Stimulated activated CD8-positive, alpha-beta memory T cell treated with anti-CD3 and anti-CD28 coated beads, Interleukin-2, amount 100 ng/mL, for 48 hours (primary cell): ENCODE results near the gene LIPM.

Experiments used
- DNase-seq, 2 donors: peaks; one replicate each; pipeline ENCODE4 v3.0.0-alpha.2; 2020; ENCODE audit warnings: low read depth in 2 of 2

Gene LIPM, protein sequence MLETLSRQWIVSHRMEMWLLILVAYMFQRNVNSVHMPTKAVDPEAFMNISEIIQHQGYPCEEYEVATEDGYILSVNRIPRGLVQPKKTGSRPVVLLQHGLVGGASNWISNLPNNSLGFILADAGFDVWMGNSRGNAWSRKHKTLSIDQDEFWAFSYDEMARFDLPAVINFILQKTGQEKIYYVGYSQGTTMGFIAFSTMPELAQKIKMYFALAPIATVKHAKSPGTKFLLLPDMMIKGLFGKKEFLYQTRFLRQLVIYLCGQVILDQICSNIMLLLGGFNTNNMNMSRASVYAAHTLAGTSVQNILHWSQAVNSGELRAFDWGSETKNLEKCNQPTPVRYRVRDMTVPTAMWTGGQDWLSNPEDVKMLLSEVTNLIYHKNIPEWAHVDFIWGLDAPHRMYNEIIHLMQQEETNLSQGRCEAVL

GRCh38 chr10:88802523-88803285 lies at the start of gene LIPM:
Gene LIPM (plus strand): TSS chr10:88802730. CDS start chr10:88802897, 167 bp downstream.
- DNase-seq: no peak

DNA sequence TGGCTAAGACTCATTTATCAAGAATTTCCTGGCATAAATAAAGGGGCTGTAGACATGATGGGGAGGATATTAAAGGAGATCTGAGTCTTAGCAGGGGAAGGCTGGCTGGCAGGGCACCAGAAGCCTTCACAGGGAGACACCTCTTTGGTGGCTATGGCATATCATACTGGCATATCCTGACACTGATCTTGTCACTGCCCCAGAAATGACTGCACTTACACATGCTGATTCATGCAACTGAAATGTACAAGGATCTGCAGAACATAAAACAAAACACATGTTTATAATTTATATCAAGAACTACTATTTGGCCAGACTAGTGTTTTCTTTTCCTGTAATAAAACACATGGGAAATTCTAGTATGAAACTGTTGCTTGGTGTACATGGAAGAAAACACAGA lies 48.2 kb upstream of the LIPM start:
- DNase-seq: no peak

GRCh38 chr10:88755753-88756152 lies 46.8 kb upstream of the LIPM start:
- no peak for DNase-seq

- DNase-seq: no peak
Observed at GRCh38 chr10:88756660-88757059, 45.9 kb upstream of the LIPM start.

DNA sequence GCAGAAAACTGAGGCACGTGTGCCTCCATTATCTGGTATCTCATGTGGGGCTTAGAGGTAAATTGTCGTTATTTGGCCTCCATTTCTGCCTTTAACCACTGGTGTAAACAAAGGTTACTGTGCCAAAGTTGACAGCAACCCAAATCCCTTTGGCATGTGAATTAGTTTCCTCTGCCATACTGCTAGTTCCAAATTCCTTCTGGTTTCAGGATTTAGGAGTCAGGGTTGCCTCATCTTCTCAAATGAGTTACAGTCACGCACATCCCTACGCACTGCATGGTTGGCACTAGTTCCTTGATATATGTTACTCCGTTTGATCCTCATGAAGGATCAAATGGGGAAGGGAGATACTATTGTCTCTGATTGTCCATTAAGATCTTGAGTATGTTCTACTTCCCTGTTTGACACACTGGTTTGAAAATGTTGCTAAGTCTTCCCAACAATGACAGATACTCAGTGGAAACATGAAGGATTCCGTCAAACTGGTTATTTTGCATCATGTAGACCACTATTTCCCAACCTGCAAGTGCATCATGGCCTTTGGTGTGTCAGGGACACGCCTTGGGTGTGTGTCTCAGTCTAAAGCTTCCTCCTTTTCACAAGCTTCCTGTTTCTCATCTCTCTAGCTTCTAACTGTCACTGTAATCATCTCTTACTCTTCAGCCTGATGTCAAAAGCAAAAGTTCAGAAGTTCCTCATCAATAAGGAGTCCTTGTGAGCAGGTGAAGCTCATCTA lies 43.0 kb upstream of the LIPM start, which contains the start of gene LIPN:
Gene LIPN (plus strand): TSS at position 655 of the 736 bp plus-strand sequence. CDS start 1,386 bp downstream, outside the sequence.
- no peak for DNase-seq

DNA sequence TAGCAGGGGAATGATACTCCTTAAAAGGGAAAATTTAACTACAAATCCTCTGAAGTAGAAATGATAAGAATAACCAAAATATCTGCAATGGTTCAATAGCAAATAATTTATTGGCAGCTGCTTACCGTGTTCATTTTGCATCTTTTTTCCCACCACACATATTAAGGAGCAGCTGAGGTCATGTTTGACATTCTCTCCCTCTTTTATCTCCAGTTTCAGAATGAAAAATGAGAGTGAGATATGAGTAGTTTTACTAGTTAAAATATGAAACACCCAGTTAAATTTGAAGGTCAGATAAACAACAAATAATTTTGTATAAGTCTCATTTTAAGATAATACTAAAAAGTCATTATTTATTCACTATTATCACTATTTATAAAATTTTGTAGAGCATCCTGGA lies 39.6 kb upstream of the LIPM start:
- DNase-seq: no peak

DNA sequence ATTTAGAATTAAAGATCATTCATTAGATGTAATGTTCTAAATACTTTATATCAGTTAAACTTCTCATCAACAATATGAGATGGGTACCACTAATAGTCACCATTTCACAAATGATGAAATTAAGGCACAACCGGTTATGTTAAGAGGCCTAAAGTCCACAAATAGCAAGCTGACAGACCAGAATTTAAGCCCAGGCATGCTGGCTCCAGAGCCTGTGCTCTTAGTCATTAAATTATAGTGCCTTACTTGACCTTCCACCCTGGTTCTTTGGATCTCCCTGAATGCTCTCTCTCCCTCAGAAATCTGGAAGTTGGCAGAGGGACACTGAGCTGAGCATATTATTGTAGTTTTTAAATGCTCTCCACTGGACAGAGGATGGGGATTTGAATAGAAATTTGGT lies 39.1 kb upstream of the LIPM start:
- DNase-seq: no peak

GRCh38 chr10:88764110-88764509 lies 38.4 kb upstream of the LIPM start:
- no peak for DNase-seq

GRCh38 chr10:88765816-88766215 lies 36.7 kb upstream of the LIPM start:
- no peak for DNase-seq

DNA sequence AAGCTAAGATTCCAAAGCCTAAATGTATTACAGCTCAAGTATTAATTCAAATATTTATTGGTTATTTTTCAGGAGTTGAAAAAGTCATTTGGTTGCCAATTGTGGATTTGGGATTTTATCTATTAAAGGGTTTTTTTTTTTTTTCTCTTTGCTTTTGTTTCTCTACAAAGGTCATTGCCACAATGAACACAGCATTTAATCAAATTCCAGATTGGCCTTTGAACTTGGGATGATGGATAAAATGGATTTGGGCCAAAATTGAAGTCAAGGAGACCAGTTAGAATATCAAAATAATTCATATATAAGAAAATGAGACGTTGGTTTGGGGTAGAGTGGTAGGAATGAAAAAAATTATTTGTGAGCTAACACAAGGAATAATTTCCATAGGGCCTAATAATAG lies 33.1 kb upstream of the LIPM start:
- DNase-seq: no peak

DNA sequence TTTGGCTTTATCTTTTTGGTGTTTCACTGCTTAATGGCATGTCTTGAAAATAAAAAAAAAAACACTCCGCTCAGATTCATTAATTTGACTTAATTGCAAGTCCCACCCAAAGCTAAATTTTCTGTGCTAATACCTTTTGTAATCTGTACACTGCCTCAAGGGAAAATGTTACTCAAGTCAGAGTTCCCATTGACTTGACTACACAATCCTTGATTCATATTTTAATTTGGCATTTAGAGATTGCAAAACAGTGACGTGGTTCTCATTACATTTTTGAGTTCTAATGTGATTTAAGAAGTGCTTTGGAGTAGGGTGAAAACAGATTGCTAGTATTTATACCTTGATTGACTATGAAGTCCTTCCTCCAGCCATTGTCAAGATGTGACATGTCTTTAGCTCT lies 21.3 kb upstream of the LIPM start:
- DNase-seq: no peak

DNA sequence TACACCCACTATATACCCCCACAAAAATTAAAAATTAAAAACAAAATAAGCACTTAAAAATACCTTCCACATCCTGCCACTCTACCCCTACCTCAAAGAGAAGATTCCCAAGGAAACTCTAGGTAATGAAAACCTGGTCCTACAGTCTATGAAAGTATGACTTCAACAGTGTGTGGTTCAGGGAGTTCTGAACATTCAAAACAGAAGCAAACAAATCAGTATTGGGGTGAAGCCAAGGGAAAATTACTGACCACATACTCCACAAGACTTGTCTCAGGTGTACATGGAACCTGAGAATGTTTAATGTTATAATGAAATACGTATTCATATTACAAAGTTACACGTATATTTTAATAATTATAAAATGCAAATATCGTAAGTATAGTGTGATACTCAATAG lies 20.3 kb upstream of the LIPM start:
- DNase-seq: no peak

DNA sequence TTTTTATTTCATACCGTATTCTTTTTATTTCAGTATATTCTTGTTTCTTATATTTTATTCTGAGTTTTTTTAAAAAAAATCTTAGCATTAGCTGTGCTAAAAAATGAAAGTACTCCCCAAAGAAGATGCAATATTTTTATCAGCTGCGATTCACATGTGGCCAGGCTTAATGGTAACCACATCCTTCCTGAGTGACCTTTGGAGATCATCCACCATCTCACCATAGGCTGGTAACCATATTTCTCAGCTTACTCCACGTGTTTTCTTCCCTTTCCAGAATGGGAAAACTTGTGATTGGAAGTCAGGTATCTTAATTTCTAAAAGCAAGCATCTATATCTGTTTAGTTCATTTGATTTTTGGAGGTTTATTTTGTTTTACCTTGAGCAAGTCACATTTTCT lies 18.8 kb upstream of the LIPM start:
- no peak for DNase-seq

DNA sequence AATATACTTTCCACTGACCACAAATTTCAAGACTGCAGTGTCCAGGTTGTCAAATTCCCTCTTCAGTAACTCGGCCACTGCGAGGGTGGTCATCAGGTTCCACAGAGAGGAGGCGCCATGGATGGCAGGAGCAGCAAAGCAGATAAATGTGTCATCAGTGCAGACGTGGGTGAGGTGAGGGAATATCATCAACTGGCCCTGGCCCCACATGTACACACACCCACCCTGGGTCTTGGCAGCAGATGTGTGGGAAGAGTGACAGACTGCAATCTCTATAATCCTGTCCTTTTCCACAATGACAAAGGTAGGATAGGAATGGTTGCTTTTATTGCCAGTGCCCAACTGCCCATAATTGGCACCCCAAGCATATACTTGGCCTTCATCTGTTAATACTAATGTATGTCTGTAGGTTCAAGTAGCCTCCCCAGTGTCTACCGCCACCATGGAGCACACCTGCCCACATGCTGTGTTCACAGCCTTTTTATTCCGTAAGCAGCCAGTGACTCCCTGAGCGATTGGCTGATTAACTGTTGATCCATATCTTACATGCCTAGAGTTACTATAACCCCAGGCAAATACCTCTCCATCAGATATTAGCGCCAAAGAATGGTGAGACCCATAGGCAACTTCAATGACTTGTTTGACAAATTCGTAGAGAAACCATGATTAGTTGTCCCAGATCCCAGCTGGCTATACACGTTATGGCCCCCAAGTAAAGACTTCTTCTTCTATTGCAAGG lies 16.3 kb upstream of the LIPM start:
- no peak for DNase-seq

DNA sequence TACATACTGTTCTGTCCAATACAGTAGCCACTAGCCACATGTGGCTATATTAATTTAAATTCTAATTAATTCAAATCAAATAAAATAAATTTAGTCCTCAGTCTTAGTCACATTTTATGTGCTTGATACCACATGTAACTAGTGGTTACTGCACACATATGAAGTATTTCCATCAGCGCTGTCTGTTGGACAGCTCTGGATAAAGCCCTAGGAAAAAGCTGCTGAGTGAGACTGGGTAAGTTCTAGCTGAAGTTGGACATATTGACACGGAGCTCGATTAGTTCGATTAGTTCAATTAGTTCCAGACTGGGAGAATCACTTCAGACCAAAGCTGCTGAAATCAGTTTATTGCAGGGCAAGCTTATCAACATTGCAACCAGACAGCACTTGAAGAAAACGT lies 15.1 kb upstream of the LIPM start:
- DNase-seq: no peak

GRCh38 chr10:88788924-88789323 lies 13.6 kb upstream of the LIPM start:
- DNase-seq: no peak

GRCh38 chr10:88791924-88792323 lies 10.6 kb upstream of the LIPM start:
- no peak for DNase-seq

- DNase-seq: no peak
Observed at GRCh38 chr10:88792661-88793060, 9.9 kb upstream of the LIPM start.

- no peak for DNase-seq
Observed at GRCh38 chr10:88793712-88794299, 8.7 kb upstream of the LIPM start.

DNA sequence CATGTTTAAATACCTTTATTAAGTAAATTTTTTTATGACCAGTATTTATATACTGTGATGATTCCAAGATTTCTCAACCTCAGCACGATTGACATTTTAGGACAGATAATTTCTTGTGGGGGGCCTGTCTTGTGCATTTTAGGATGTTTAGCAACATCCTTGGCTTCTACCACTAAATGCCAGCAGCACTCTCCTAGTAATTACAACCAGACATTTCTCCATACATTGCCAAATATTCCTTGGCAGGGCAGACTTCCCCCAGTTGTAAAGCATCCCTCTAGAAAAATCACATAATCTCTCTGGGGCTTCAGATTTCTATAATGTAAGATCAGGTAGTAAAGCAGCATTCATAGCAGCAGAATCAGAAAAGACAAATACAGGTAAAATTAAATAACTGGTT lies 7.8 kb upstream of the LIPM start:
- no peak for DNase-seq
